Keratinocyte (primary cell): ENCODE data around the gene NRDE2. TPM values are rescaled to one million over a fixed set of nuclear protein-coding genes. Genes with fewer than 3 reads are reported as not detected.

Experiments used
- DNase-seq: peaks from one replicate; pipeline ENCODE4 v3.0.0-alpha.2; 2011; ENCODE audit warnings: low read depth, missing footprints, low spot score
- FAIRE-seq: peaks from 2 replicates; lab custom pipeline; 2011; peaks lifted over from hg19 to GRCh38; lab: Jason Lieb, UNC
- H2AFZ ChIP-seq: 2 replicates; pipeline ENCODE4 v1.6.0; 2012; ENCODE audit warnings: low read length, control low read depth, inconsistent platforms; ENCODE audit not compliant: control insufficient read depth
- H3K27ac ChIP-seq: 2 replicates; pipeline ENCODE4 v1.5.1; 2011; ENCODE audit warnings: low read length; ENCODE audit not compliant: control insufficient read depth, insufficient read depth
- H3K27me3 ChIP-seq: 3 replicates; pipeline ENCODE4 v1.6.0; 2011; ENCODE audit warnings: low read length; ENCODE audit not compliant: control insufficient read depth, insufficient read depth; ENCODE audit errors: extremely low read depth
- H3K36me3 ChIP-seq, 2 experiments: 2 replicates in 1 of 2; 3 replicates in 1 of 2; pipeline ENCODE4 v1.5.1; 2011; ENCODE audit warnings: low read length in 2 of 2, mild to moderate bottlenecking in 1 of 2; ENCODE audit not compliant: control insufficient read depth in 2 of 2, insufficient read depth in 2 of 2; ENCODE audit errors: extremely low read depth in 1 of 2
- H3K4me1 ChIP-seq: 3 replicates; pipeline ENCODE4 v1.5.1; 2011; ENCODE audit warnings: low read length; ENCODE audit not compliant: control insufficient read depth, insufficient read depth; ENCODE audit errors: extremely low read depth
- H3K4me2 ChIP-seq: 3 replicates; pipeline ENCODE4 v1.6.0; 2011; ENCODE audit warnings: low read depth, low read length; ENCODE audit not compliant: control insufficient read depth, insufficient read depth; ENCODE audit errors: extremely low read depth
- H3K4me3 ChIP-seq, 3 experiments: fragments of 200-600 bp in 1 of 3; sonication (generic) in 1 of 3; 2 replicates in 2 of 3; 3 replicates in 1 of 3; pipeline ENCODE4 v1.5.1; 2011 to 2016; ENCODE audit warnings: low read length in 3 of 3, mild to moderate bottlenecking in 3 of 3, control low read depth in 2 of 3, inconsistent platforms in 1 of 3, low read depth in 1 of 3, mixed read lengths in 1 of 3, mixed run types in 1 of 3, moderate library complexity in 1 of 3; ENCODE audit not compliant: control insufficient read depth in 2 of 3, insufficient read depth in 2 of 3; ENCODE audit errors: extremely low read depth in 1 of 3
- H3K79me2 ChIP-seq: 2 replicates; pipeline ENCODE4 v1.6.0; 2012; ENCODE audit warnings: low read length; ENCODE audit not compliant: control insufficient read depth, insufficient read depth
- H3K9ac ChIP-seq: 3 replicates; pipeline ENCODE4 v1.6.0; 2011; ENCODE audit warnings: low read length; ENCODE audit not compliant: control insufficient read depth, insufficient read depth; ENCODE audit errors: extremely low read depth
- H3K9me1 ChIP-seq: 3 replicates; pipeline ENCODE4 v1.6.0; 2011; ENCODE audit warnings: low read length; ENCODE audit not compliant: control insufficient read depth, insufficient read depth; ENCODE audit errors: extremely low read depth
- H3K9me3 ChIP-seq: 2 replicates; pipeline ENCODE4 v1.5.1; 2012; ENCODE audit warnings: low read depth, low read length; ENCODE audit not compliant: control insufficient read depth
- H4K20me1 ChIP-seq: 3 replicates; pipeline ENCODE4 v1.6.0; 2011; ENCODE audit warnings: low read length; ENCODE audit not compliant: control insufficient read depth, insufficient read depth; ENCODE audit errors: extremely low read depth
- CTCF ChIP-seq, 3 experiments: IDR thresholded peaks in 1 of 3; conservative IDR thresholded peaks in 1 of 3; optimal IDR thresholded peaks in 1 of 3; 2 replicates in 2 of 3; 3 replicates in 1 of 3; pipeline versions ENCODE3 to v1.5.1; 2011; ENCODE audit warnings: low read length in 3 of 3, mild to moderate bottlenecking in 3 of 3, moderate library complexity in 2 of 3, control low read depth in 1 of 3, inconsistent platforms in 1 of 3; ENCODE audit not compliant: insufficient read depth in 2 of 3; ENCODE audit errors: extremely low read depth in 1 of 3
- EZH2 ChIP-seq: IDR thresholded peaks from one replicate; pipeline ENCODE4 v1.6.1; 2012; ENCODE audit warnings: inconsistent platforms, mild to moderate bottlenecking, low read length, moderate library complexity
- dilution Hi-C: fragments of 300-500 bp; cut with MboI; formaldehyde crosslinking; loops from one replicate; pipeline ENCODE4 v1.7.0; 2020; ENCODE audit warnings: low sequenced_read_pairs; ENCODE audit not compliant: extremely low pct_ligation_motif_present
- polyA plus RNA-seq, 5 experiments: library from polyadenylated mRNA; depleted of rRNA in 3 of 5; stranded (reverse) in 3 of 5; stranded (forward) in 1 of 5; unstranded in 1 of 5; fragments of >200 nt; gene quantifications; 1 replicate in 1 of 5; 2 replicates in 3 of 5; 3 replicates in 1 of 5; pipeline versions ENCODE4 v1.2.1 to v1.2.3, GENCODE V29; 2011 to 2012; ENCODE audit warnings: missing spikeins in 2 of 5, low read depth in 1 of 5, low replicate concordance in 1 of 5

Gene NRDE2
- polyA plus RNA-seq, 1 donor (not counting 4 experiments of a cell fraction or from before 2014, with no cell fraction given): 9.2 TPM

GRCh38 chr14:90381011-90381786, 49.5 kb upstream of the NRDE2 start:
- TF ChIP-seq EZH2 (no peak), CTCF (optimal IDR thresholded peaks at IDR 0.05 in 1 of 3, IDR thresholded peaks at IDR 0.05 in 1 of 3, conservative IDR thresholded peaks at IDR 0.05 in 1 of 3; ENCODE audit: extremely low read depth in 1 of 3, insufficient read depth in 2 of 3, low read length in 3 of 3) (no peak)
- H3K9me3 ChIP-seq: no peaks in the 10 kb centered on the region
- no peak overlapping the region for H3K9ac ChIP-seq
- peaks cover 20% of the 10 kb centered on the region for H3K4me1 ChIP-seq
- H4K20me1 ChIP-seq: no peaks in the 10 kb centered on the region
- no peak overlapping the region for H3K4me3 ChIP-seq
- H3K79me2 ChIP-seq: no peaks in the 10 kb centered on the region
- peak; percentile 52 for FAIRE-seq
- no peak for DNase-seq
- H2AFZ ChIP-seq: no peak overlapping the region
- H3K9me1 ChIP-seq: no peaks in the 10 kb centered on the region
- no peaks in the 10 kb centered on the region for H3K36me3 ChIP-seq
- dilution Hi-C loops: no loop called here
- no peaks in the 10 kb centered on the region for H3K27me3 ChIP-seq
- H3K27ac ChIP-seq: no peak overlapping the region
- peak overlapping the region; percentile 94 for H3K4me2 ChIP-seq

GRCh38 chr14:90379106-90379505, 47.4 kb upstream of the NRDE2 start:
- H4K20me1 ChIP-seq: no peaks in the 10 kb centered on the region
- H3K9me1 ChIP-seq: no peaks in the 10 kb centered on the region
- no peaks in the 10 kb centered on the region for H3K36me3 ChIP-seq
- dilution Hi-C loops: no loop called here
- no peaks in the 10 kb centered on the region for H3K27me3 ChIP-seq
- DNase-seq (no peak), FAIRE-seq (no peak)
- no peak overlapping the region for H3K4me2 ChIP-seq
- H2AFZ ChIP-seq: no peak overlapping the region
- no peaks in the 10 kb centered on the region for H3K79me2 ChIP-seq
- H3K4me1 ChIP-seq: peaks cover 15% of the 10 kb centered on the region
- no peaks in the 10 kb centered on the region for H3K9me3 ChIP-seq
- TF ChIP-seq EZH2 (no peak), CTCF (optimal IDR thresholded peaks at IDR 0.05 in 1 of 3, IDR thresholded peaks at IDR 0.05 in 1 of 3, conservative IDR thresholded peaks at IDR 0.05 in 1 of 3; ENCODE audit: extremely low read depth in 1 of 3, insufficient read depth in 2 of 3, low read length in 3 of 3) (no peak)
- no peak overlapping the region for H3K4me3 ChIP-seq
- no peak overlapping the region for H3K27ac ChIP-seq
- H3K9ac ChIP-seq: no peak overlapping the region
